Raji (cell line): ENCODE results near the gene EIF1AY.
A peak's percentile ranks its signal among the peaks of the same experiment; 100 is the strongest.

Source experiments
- POLR2A ChIP-seq: IDR thresholded peaks from 2 replicates; pipeline ENCODE4 v1.6.1; 2011; ENCODE audit warnings: low read depth, low read length, control low read depth; ENCODE audit not compliant: insufficient read depth

EIF1AY gene

GRCh38 chrY:20575531-20576121 is at the start of gene EIF1AY:
TSS of gene EIF1AY (plus strand) at chrY:20575776. CDS start at chrY:20575872, 96 bp downstream.
- peak; percentile 80 for TF ChIP-seq POLR2A

GRCh38 chrY:20528435-20528834 is 47.1 kb upstream of the EIF1AY start:
- no peak for TF ChIP-seq POLR2A

GRCh38 chrY:20538186-20538585 is 37.4 kb upstream of the EIF1AY start:
- TF ChIP-seq POLR2A = no peak

DNA sequence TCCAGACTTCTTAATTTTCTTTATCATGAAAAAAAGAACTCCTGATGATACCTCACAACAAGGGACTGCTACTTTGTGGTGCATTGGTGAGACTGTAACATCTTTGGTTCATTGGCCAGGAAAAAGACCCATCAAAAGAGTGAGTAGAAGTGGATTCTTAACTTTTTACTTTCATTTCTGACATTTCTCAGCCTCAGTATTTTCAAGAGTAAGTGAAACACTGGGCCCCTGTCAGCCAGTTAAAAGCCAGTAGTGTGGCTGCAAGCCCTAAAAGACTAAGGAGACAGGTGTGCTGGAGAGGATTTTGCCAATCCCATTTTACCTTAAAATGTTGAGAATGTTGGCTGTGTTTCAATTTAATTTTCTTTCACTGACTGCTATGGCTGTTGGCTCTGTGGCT is 36.6 kb upstream of the EIF1AY start:
- no peak for TF ChIP-seq POLR2A

DNA sequence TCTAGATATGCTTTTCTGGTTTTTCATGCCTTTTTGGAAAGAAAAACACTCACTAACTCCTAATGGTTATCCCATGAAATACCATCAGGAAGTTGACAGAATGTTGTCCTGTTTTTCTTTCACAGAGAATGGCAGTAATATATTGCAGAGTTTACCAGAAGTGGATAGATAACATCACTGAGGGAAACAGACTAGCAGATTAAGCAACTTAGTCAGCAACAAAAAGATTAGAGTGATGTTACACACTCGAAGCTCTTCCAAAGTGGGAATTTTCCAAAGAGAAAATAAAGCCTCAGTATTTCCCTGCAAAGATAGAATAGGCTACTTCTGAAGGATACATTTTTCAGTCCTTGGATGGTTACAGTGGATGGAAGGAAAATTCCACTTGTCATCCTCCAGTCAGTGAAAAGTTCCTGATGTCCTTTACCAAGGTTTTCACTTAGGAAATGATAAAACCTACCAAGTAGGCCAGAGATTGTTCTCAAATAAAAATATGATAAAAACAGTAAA is 31.1 kb upstream of the EIF1AY start:
- no peak for TF ChIP-seq POLR2A

- TF ChIP-seq POLR2A = no peak
Observed at GRCh38 chrY:20546071-20546470, 29.5 kb upstream of the EIF1AY start.

- no peak for TF ChIP-seq POLR2A
Observed at GRCh38 chrY:20549289-20549688, 26.3 kb upstream of the EIF1AY start.

DNA sequence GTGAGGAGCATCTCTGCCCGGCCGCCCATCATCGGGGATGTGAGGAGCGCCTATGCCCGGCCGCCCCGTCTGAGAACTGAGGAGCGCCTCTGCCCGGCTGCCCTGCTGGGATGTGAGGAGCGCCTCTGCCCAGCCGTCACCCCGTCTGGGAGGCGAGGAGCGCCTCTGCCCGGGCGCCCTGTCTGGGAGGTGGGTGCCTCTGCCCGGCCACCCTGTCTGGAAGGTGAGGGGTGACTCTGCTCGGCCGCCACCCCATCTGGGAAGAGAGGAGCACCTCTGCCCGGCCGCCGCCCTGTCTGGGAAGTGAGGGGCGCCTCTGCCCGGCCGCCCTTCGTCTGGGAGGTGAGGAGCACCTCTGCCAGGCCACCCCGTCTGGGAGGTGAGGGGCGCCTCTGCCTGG is 23.7 kb upstream of the EIF1AY start:
- no peak for TF ChIP-seq POLR2A

- TF ChIP-seq POLR2A = no peak
Observed at GRCh38 chrY:20555820-20556219, 19.8 kb upstream of the EIF1AY start.

DNA sequence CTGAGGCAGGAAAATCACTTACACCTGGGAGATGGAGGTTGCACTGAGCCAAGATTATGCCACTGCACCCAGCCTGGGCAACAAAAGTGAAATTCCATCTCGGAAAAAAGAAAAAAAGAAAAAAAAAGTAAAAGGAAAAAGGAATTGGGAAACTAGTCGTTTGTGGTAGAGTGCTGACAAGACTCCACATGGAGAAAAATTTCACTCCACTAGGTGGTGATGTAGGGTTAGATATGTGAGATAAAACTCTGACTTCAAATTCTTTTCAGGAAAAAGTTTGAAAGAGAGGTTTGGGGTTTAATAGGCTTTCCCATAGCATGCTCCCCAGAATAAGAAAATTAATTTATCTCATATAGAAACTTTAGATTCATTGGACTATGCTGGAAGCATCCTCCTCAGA is 16.9 kb upstream of the EIF1AY start:
- TF ChIP-seq POLR2A = no peak

- no peak for TF ChIP-seq POLR2A
Observed at GRCh38 chrY:20559873-20560512, 15.6 kb upstream of the EIF1AY start.

DNA sequence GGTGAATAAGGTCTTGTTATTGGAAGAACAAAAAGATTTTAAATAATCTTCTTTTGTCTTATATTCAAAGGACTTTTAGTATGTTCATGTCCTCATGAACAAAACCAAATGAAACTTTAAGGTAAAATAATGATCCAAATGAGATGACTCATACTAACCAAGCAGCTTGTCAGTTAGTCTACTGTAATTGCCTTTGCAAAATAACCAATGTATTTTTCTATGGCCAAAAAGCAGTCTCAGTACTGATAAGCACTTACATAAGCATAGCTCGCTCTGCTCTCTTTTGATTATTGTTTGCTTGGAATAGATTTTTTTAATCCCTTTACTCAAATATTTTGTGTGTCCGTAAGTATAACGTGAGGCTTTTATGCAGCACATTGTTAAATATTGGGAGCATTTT is 4.3 kb upstream of the EIF1AY start:
- no peak for TF ChIP-seq POLR2A

GRCh38 chrY:20576506-20576905 is 930 bp downstream of the EIF1AY start:
- TF ChIP-seq POLR2A = no peak

DNA sequence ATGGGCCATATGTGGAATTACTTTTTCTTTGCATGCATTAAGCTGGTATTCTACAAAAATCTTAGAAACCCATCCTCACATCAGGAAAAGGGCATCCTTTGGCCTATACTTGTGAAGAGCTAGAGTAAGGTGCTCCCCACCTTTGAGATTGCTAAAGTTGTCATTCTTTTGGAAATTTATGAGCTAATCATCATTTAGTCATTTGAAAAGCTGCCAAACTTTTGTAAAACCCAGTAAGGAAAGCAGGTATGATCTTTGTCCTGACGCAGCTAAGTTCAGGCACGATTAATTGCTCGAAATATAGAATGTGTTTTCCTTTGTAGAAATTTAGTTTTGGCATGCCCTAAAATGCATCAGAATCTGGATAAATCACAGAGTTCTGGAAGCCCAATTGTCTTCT is 2.6 kb downstream of the EIF1AY start:
- TF ChIP-seq POLR2A = no peak

DNA sequence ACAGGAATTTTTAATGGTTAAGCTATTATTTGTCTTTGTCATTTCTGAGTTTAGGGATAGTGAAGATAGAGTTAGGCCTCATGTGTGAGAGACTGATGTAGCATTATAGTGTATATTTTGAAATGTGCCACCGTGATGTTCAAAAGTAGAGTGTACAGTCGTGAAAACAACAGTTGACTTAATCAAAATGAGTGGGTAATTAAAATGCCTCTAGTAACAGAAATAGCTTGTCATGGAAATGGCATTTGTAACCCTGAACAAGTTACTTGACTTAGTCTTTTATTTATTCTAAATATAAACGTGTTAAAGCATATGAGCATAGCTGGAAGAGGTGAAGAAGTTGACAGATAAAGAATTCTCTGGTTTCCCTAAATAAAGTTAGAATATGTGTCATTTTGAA is 6.1 kb downstream of the EIF1AY start:
- TF ChIP-seq POLR2A = no peak

- TF ChIP-seq POLR2A = no peak
Observed at GRCh38 chrY:20586161-20586560, 10.6 kb downstream of the EIF1AY start.
